ENCODE results near the gene ATF7IP. TPM values are rescaled to one million over a fixed set of nuclear protein-coding genes. Genes with fewer than 3 reads are reported as not detected.

The ATF7IP gene
- total and polyA plus RNA-seq, 4 donors = 7.0 to 98.4 (median 31.7) TPM

DNA sequence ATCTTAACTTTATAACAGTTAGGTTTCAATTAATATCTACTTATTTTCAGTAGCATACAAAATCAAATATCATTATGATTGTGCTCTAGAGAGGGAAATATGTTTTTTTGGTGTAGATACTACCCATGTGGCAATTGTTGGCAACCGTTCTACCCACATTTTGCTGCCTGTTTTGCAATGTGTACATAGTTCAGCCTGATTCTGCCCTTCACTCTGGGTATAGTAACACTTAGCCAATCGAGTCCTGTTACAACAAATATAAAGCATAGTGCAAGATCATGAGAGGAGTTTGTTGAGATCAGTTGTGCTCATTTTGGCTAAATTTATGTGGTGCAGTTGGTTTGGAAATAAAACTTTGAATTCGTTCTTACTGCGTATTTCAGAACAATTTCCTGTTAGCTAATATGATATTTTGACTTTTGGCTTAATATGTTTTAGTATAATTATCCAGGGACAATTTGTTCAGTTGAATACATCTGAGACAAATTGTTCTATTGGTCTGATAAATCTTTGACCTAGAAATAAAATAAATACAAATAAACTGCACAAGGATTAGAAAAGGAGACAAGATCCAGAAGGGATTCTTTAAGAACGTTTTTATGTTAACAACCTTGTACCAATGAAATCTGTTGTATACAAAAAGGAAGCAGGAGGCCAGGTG lies 76.9 kb downstream of the ATF7IP start:
- ATAC-seq (ENCODE audit: low FRiP score) = no peak
- intact Hi-C loops (cut with DNase I) = no loop called here
- no peaks in the 10 kb centered on the region for H3K27me3 ChIP-seq (ENCODE audit: control insufficient read depth in 1 of 2, insufficient read depth in 2 of 2, low read length in 1 of 2)
- 73 to 89% methylated on average over 5 of the region's 5 CpGs for WGBS, 2 donors
- DNase-seq = no peak
- H3K9me3 ChIP-seq (ENCODE audit: control insufficient read depth, low read length) = no peaks in the 10 kb centered on the region
- H3K4me3 ChIP-seq (ENCODE audit: low read length in 2 of 2) = no peak overlapping the region
- H3K27ac ChIP-seq (ENCODE audit: low read depth in 1 of 2, low read length in 2 of 2) = no peak overlapping the region
- H3K4me1 ChIP-seq (ENCODE audit: control insufficient read depth in 1 of 2, insufficient read depth in 2 of 2, low read length in 2 of 2) = peaks cover 0 to 2% of the 10 kb centered on the region in 2 donors
- peaks cover 0 to 2% of the 10 kb centered on the region in 2 donors for H3K36me3 ChIP-seq (ENCODE audit: control insufficient read depth in 1 of 2, insufficient read depth in 2 of 2, low read length in 1 of 2)

- intact Hi-C loops (cut with DNase I) = no loop called here
- H3K4me1 ChIP-seq (ENCODE audit: control insufficient read depth in 1 of 2, insufficient read depth in 2 of 2, low read length in 2 of 2) = peaks cover 0 to 2% of the 10 kb centered on the region in 2 donors
- peaks cover 0 to 1% of the 10 kb centered on the region in 2 donors for H3K36me3 ChIP-seq (ENCODE audit: control insufficient read depth in 1 of 2, insufficient read depth in 2 of 2, low read length in 1 of 2)
- H3K4me3 ChIP-seq (ENCODE audit: low read length in 2 of 2) = no peak overlapping the region
- H3K9me3 ChIP-seq (ENCODE audit: control insufficient read depth, low read length) = no peaks in the 10 kb centered on the region
- no peak for ATAC-seq (ENCODE audit: low FRiP score)
- no peak for DNase-seq
- no peaks in the 10 kb centered on the region for H3K27me3 ChIP-seq (ENCODE audit: control insufficient read depth in 1 of 2, insufficient read depth in 2 of 2, low read length in 1 of 2)
- no peak overlapping the region for H3K27ac ChIP-seq (ENCODE audit: low read depth in 1 of 2, low read length in 2 of 2)
These were observed 78.0 kb downstream of the ATF7IP start for GRCh38 chr12:14443531-14443930.

- Histone ChIP-seq H3K27me3 (ENCODE audit: control insufficient read depth in 1 of 2, insufficient read depth in 2 of 2, low read length in 1 of 2) (no peaks in the 10 kb centered on the region), H3K36me3 (ENCODE audit: control insufficient read depth in 1 of 2, insufficient read depth in 2 of 2, low read length in 1 of 2) (peaks cover 0 to 9% of the 10 kb centered on the region in 2 donors), H3K27ac (ENCODE audit: low read depth in 1 of 2, low read length in 2 of 2) (no peak overlapping the region), H3K9me3 (ENCODE audit: control insufficient read depth, low read length) (no peaks in the 10 kb centered on the region), H3K4me3 (ENCODE audit: low read length in 2 of 2) (no peak overlapping the region), H3K4me1 (ENCODE audit: control insufficient read depth in 1 of 2, insufficient read depth in 2 of 2, low read length in 2 of 2) (no peaks in the 10 kb centered on the region)
- ATAC-seq (ENCODE audit: low FRiP score) (no peak), DNase-seq (no peak)
- intact Hi-C loops (cut with DNase I) = no loop called here
These were observed 85.0 kb downstream of the ATF7IP start for GRCh38 chr12:14450479-14450878.

- H3K27ac ChIP-seq (ENCODE audit: low read depth in 1 of 2, low read length in 2 of 2) = no peak overlapping the region
- ATAC-seq (ENCODE audit: low FRiP score) (no peak), DNase-seq (no peak)
- no peaks in the 10 kb centered on the region for H3K9me3 ChIP-seq (ENCODE audit: control insufficient read depth, low read length)
- no peaks in the 10 kb centered on the region for H3K4me1 ChIP-seq (ENCODE audit: control insufficient read depth in 1 of 2, insufficient read depth in 2 of 2, low read length in 2 of 2)
- peaks cover 0 to 9% of the 10 kb centered on the region in 2 donors for H3K36me3 ChIP-seq (ENCODE audit: control insufficient read depth in 1 of 2, insufficient read depth in 2 of 2, low read length in 1 of 2)
- intact Hi-C loops (cut with DNase I) = no loop called here
- WGBS, 2 donors = 66 to 70% methylated on average over 4 of the region's 4 CpGs
- no peaks in the 10 kb centered on the region for H3K27me3 ChIP-seq (ENCODE audit: control insufficient read depth in 1 of 2, insufficient read depth in 2 of 2, low read length in 1 of 2)
- no peak overlapping the region for H3K4me3 ChIP-seq (ENCODE audit: low read length in 2 of 2)
These were observed 86.9 kb downstream of the ATF7IP start for GRCh38 chr12:14452336-14452735.

DNA sequence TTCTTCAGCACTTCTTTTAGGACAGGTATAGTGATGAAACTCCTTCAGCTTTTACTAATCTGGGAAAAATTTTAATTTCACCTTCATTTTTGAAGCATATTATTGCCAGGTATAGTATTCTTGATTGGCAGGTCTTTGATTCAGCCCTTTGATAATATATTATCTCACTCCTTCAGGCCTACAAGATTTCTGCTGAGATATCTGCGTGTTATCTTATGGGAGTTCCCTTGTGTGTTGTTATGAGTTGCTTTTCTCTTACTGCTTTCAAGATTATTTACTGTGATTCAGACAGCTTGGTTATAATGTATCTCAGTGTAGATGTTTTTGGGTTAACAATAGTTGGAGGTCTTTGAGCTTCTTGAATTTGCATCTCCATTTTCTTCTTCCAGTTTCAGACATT lies 87.4 kb downstream of the ATF7IP start:
- no peak for ATAC-seq (ENCODE audit: low FRiP score)

DNA sequence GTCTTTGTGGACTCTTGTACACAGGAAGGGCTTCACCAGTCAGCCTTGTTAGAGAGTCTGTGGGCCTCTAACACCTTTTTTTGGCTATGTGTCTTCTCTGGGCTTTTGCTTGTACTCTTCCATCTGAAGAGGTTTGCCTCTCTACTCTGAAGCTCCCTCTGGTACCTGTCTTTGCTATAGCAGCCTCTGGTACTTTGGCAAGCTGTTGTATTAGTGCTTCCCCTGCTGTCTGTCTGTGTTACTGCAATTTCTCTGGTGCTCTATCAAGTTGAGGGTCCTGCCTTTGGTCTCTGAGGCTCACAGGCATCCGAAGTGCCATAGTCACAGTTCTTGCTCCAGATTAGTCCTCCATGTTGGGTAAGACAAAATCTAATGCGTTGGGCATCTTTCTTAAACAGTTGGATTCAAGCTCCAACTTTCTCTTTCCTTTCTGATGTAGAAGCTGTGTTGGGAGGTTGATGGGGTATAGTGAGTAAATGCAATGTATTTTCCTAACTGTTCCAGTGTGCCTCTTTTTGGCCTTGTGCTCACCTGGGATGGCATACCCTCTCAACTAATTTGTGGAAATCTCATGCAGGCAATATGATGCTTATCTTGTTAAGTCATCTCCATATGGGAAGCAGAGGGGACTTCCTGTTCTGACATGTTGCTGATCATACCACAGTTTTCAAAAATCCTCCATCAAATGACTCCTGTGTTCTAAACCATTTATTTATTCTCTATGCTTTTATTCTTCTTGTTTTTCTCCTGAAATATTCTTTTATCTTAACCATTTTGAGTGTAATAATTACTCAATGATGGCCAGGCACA lies 88.8 kb downstream of the ATF7IP start:
- ATAC-seq (ENCODE audit: low FRiP score) = no peak

More for the DNA sequence above, 87.4 kb downstream of the ATF7IP start:
- DNase-seq = no peak
- no peak overlapping the region for H3K27ac ChIP-seq (ENCODE audit: low read depth in 1 of 2, low read length in 2 of 2)
- H3K36me3 ChIP-seq (ENCODE audit: control insufficient read depth in 1 of 2, insufficient read depth in 2 of 2, low read length in 1 of 2) = peaks cover 0 to 9% of the 10 kb centered on the region in 2 donors
- no peaks in the 10 kb centered on the region for H3K4me1 ChIP-seq (ENCODE audit: control insufficient read depth in 1 of 2, insufficient read depth in 2 of 2, low read length in 2 of 2)
- intact Hi-C loops (cut with DNase I) = no loop called here
- H3K9me3 ChIP-seq (ENCODE audit: control insufficient read depth, low read length) = no peaks in the 10 kb centered on the region
- 92 to 97% methylated on average over 1 of the region's 1 CpG for WGBS, 2 donors
- H3K4me3 ChIP-seq (ENCODE audit: low read length in 2 of 2) = no peak overlapping the region
- H3K27me3 ChIP-seq (ENCODE audit: control insufficient read depth in 1 of 2, insufficient read depth in 2 of 2, low read length in 1 of 2) = no peaks in the 10 kb centered on the region

GRCh38 chr12:14460212-14460841 lies 94.8 kb downstream of the ATF7IP start:
- intact Hi-C loops (cut with DNase I) = no loop called here
- Histone ChIP-seq H3K4me3 (ENCODE audit: low read length in 2 of 2) (no peak overlapping the region), H3K9me3 (ENCODE audit: control insufficient read depth, low read length) (no peaks in the 10 kb centered on the region), H3K36me3 (ENCODE audit: control insufficient read depth in 1 of 2, insufficient read depth in 2 of 2, low read length in 1 of 2) (peaks cover 4 to 6% of the 10 kb centered on the region in 2 donors), H3K27ac (ENCODE audit: low read depth in 1 of 2, low read length in 2 of 2) (no peak overlapping the region), H3K4me1 (ENCODE audit: control insufficient read depth in 1 of 2, insufficient read depth in 2 of 2, low read length in 2 of 2) (no peaks in the 10 kb centered on the region), H3K27me3 (ENCODE audit: control insufficient read depth in 1 of 2, insufficient read depth in 2 of 2, low read length in 1 of 2) (no peaks in the 10 kb centered on the region)
- DNase-seq (no peak), ATAC-seq (ENCODE audit: low FRiP score) (no peak)
- WGBS, 2 donors = 93 to 95% methylated on average over 5 of the region's 5 CpGs

More for the DNA sequence above, 88.8 kb downstream of the ATF7IP start:
- H3K4me3 ChIP-seq (ENCODE audit: low read length in 2 of 2) = no peak overlapping the region
- intact Hi-C loops (cut with DNase I) = no loop called here
- no peaks in the 10 kb centered on the region for H3K4me1 ChIP-seq (ENCODE audit: control insufficient read depth in 1 of 2, insufficient read depth in 2 of 2, low read length in 2 of 2)
- no peaks in the 10 kb centered on the region for H3K27me3 ChIP-seq (ENCODE audit: control insufficient read depth in 1 of 2, insufficient read depth in 2 of 2, low read length in 1 of 2)
- no peaks in the 10 kb centered on the region for H3K9me3 ChIP-seq (ENCODE audit: control insufficient read depth, low read length)
- peaks cover 0 to 9% of the 10 kb centered on the region in 2 donors for H3K36me3 ChIP-seq (ENCODE audit: control insufficient read depth in 1 of 2, insufficient read depth in 2 of 2, low read length in 1 of 2)
- 66% methylated on average over 2 of the region's 2 CpGs for WGBS, 2 donors
- DNase-seq = no peak
- no peak overlapping the region for H3K27ac ChIP-seq (ENCODE audit: low read depth in 1 of 2, low read length in 2 of 2)

- intact Hi-C loops (cut with DNase I) = no loop called here
- Histone ChIP-seq H3K4me3 (ENCODE audit: low read length in 2 of 2) (no peak overlapping the region), H3K9me3 (ENCODE audit: control insufficient read depth, low read length) (no peaks in the 10 kb centered on the region), H3K27me3 (ENCODE audit: control insufficient read depth in 1 of 2, insufficient read depth in 2 of 2, low read length in 1 of 2) (no peaks in the 10 kb centered on the region), H3K27ac (ENCODE audit: low read depth in 1 of 2, low read length in 2 of 2) (no peak overlapping the region), H3K4me1 (ENCODE audit: control insufficient read depth in 1 of 2, insufficient read depth in 2 of 2, low read length in 2 of 2) (no peaks in the 10 kb centered on the region), H3K36me3 (ENCODE audit: control insufficient read depth in 1 of 2, insufficient read depth in 2 of 2, low read length in 1 of 2) (peaks cover 2 to 3% of the 10 kb centered on the region in 2 donors)
- DNase-seq (no peak), ATAC-seq (ENCODE audit: low FRiP score) (no peak)
- 100% methylated on average over 1 of the region's 1 CpG for WGBS, 2 donors
These were observed 106.0 kb downstream of the ATF7IP start for GRCh38 chr12:14471497-14471896.

Data from aorta (tissue), 5 donors.